ENCODE results near the gene TNFRSF12A. TPM values are rescaled to one million over a fixed set of nuclear protein-coding genes. Genes with fewer than 3 reads are reported as not detected.

The TNFRSF12A gene
- total RNA-seq, 1 donor = 7.8 TPM

DNA sequence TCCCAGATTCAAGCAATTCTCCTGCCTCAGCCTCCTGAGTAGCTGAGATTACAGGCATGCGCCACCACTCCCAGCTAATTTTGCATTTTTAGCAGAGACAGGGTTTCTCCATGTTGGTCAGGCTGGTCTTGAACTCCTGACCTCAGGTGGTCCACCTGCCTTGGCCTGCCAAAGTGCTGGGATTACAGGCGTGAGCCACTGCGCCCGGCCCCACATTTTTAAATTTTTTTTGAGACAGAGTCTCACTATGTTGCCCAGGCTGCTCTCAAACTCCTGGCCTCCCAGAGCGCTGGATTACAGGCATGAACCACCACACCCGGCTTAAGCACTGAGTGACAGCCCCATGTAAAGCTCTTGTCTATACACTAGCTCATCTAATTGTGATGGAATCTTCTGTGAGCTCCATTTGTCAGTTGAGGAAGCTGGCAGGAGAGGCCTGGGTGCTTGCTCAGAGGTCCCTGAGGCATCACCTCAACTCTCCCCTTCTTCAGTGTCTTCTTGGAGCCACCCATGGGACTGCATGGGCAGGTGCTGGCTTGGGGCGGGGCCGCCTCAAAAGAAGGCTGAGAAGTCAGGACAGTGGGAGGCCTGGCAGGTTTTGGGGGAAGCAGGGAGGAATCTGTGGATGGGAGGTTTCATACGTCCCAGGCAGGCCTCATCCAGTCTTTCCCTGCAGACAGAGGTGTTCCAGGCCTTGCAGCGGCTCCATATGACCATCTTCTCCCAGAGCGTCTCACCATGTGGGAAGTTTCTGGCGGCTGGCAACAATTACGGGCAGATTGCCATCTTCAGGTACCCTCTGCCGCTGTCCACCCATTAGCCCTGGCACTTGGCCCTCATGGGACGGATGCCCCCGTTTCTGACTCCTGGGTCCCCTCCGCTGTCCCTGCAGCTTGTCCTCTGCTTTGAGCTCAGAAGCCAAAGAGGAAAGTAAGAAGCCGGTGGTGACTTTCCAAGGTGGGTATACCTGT lies 5.1 kb downstream of the TNFRSF12A start:
- DNase-seq (ENCODE audit: low read depth in 2 of 3, low spot score in 2 of 3) = no peak

DNA sequence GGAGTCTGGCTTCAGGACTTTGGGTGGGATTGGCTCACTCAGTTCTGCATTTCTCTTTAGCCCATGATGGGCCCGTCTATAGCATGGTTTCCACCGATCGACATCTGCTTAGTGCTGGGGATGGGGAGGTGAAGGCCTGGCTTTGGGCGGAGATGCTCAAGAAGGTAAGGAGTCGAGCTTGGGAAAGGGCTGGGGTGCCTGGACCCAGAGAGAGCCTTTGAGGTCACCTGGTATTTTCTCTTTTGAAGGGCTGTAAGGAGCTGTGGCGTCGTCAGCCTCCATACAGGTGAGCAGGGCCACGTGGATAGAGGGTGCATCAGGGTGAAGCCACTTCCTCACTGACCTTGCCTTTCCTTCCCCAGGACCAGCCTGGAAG lies 5.8 kb downstream of the TNFRSF12A start:
- DNase-seq (ENCODE audit: low read depth in 2 of 3, low spot score in 2 of 3) = no peak

- no peak for DNase-seq (ENCODE audit: low read depth in 2 of 3, low spot score in 2 of 3)
Observed at GRCh38 chr16:3026609-3027488, 6.7 kb downstream of the TNFRSF12A start.

- no peak for DNase-seq (ENCODE audit: low read depth in 2 of 3, low spot score in 2 of 3)
Observed at GRCh38 chr16:3027489-3027795, 7.3 kb downstream of the TNFRSF12A start.

- peak; percentile 84 to 89 (median 86) for DNase-seq (ENCODE audit: low read depth in 2 of 3, low spot score in 2 of 3)
Observed at GRCh38 chr16:3027983-3028715, 8.0 kb downstream of the TNFRSF12A start.

- DNase-seq (ENCODE audit: low read depth in 2 of 3, low spot score in 2 of 3) = no peak
Observed at GRCh38 chr16:3028716-3029319, 8.7 kb downstream of the TNFRSF12A start.

DNA sequence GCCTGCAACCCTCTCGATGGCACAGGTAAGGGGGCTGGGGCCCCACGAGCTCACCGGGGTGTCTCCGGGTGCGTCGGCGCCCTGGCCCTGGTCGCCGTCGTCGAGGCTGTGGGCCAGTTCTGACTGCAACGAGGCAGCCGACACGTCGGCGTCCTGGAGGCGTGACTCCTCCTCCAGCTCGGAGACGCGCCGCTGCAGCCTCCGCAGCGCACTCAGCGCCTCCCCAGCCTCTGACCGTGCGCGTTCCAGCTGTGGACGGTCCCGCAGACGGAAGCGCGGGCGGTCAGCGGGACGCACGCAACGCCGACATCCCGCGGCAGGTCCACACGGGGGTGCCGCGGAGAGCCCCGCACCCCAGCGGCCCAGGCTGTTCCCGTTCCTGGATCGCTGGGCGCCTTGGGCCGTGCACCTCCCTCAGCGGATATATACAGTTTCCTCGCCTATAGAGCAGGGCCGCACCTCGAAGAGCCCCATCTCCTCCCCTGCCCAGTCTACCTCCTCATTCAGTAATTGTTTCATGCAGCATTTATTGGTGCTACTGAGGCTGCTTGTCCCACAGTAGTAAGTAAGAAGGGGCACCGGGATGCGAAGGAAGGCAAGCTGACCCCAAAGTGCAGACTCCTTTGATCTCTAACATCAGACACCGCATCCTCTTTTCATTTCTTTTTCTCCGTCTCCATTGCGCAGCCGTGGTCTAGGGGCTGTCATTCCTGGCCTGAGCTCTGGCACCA lies 9.5 kb downstream of the TNFRSF12A start:
- DNase-seq (ENCODE audit: low read depth in 2 of 3, low spot score in 2 of 3) = no peak

GRCh38 chr16:3030222-3031212 lies 10.3 kb downstream of the TNFRSF12A start:
- no peak for DNase-seq (ENCODE audit: low read depth in 2 of 3, low spot score in 2 of 3)

DNA sequence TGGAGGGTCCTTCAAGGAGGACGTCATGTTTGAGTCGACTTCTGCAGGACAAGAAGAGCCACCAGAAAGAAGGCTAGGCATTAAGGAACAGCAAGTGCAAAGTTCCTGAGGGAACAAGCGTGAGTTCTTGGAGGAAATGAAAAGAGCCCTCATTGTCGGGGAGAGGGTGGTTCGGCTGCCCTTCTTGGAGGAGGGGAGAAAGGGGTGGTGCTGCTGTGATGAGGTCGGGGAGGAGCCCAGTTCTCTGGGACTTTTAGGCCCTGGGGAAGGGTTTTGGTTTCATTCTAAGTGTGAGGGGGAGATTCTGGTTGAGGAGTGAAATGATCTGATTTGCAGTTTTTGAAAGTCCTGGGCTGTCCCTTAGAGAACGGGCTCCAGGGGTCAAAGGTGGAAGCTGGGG lies 12.5 kb downstream of the TNFRSF12A start:
- no peak for DNase-seq (ENCODE audit: low read depth in 2 of 3, low spot score in 2 of 3)

- DNase-seq (ENCODE audit: low read depth in 2 of 3, low spot score in 2 of 3) = no peak
Observed at GRCh38 chr16:3035289-3035971, 15.3 kb downstream of the TNFRSF12A start.

GRCh38 chr16:3035972-3036725 lies 16.0 kb downstream of the TNFRSF12A start:
- DNase-seq (ENCODE audit: low read depth in 2 of 3, low spot score in 2 of 3) = no peak

- no peak for DNase-seq (ENCODE audit: low read depth in 2 of 3, low spot score in 2 of 3)
Observed at GRCh38 chr16:3036726-3037315, 16.7 kb downstream of the TNFRSF12A start, which contains the start of gene BICDL2. Gene BICDL2 (minus strand): TSS chr16:3036944. CDS start chr16:3035496, 1,448 bp downstream.

DNA sequence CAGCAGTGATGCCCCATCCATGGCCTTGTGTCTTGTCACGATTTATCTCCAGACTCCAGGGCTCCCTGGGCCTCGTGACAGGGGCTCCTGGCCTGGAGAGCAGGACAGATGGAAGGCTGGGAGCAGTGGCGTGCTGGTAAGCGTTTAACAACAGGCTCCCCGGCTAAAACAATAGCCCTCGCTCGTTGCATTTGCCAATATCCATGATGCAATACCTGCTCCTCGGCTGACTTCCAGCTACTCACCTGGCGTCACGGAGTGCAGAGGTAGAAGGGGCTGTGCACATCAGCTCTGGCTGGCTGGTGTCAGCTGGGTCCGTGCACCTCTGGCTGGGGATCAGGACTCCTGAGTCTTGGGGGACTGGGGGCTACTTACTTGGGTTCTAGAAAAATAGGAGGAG lies 18.1 kb downstream of the TNFRSF12A start:
- no peak for DNase-seq (ENCODE audit: low read depth in 2 of 3, low spot score in 2 of 3)

DNA sequence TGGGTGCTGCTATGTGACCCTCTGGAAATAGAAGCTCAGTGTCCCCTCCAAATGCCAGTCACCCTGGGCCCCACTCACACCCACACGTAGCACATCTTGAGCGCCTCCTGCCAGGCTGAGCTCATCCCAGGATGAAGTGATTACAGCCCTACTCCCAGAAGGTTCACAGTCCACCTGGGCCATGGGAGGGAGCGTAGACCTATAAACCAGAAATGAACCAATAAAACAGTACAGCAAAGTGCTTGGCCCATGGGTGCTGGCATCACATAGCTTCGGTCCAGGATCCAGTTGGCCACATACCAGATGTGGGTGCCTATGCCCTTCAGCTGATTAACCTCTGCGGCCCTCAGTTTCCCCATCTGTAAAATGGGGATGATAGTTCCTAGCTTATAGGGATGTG lies 18.7 kb downstream of the TNFRSF12A start:
- DNase-seq (ENCODE audit: low read depth in 2 of 3, low spot score in 2 of 3) = no peak

DNA sequence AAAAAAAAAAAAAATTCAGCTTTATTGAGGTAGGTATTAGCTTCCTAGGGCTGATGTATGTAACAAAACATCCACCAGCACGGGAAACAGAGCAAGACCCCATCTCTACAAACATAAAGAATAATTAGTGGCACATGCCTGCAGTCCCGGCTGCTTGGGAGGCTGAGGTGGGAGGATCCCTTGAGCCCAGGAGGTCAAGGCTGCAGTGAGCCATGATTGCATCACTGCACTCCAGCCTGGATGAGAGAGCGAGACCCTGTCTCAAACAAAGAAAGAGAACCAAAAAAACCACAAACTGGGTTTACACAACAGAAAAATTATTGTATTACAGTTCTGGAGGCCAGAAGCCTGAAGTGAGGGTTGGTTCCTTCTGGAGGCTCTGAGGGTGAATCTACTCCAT lies 22.2 kb downstream of the TNFRSF12A start:
- DNase-seq (ENCODE audit: low read depth in 2 of 3, low spot score in 2 of 3) = no peak

GRCh38 chr16:3044708-3045107 lies 24.5 kb downstream of the TNFRSF12A start:
- DNase-seq (ENCODE audit: low read depth in 2 of 3, low spot score in 2 of 3) = no peak

All from hematopoietic multipotent progenitor cell (in vitro differentiated cells).